HG03196 (cell line): ENCODE measurements around the gene NINL.

Experiments used
- ATAC-seq: cut with Tn5 transposase; IDR thresholded peaks from one replicate; pipeline ENCODE4 v1.9.1; 2021; ENCODE audit not compliant: unreplicated experiment

Gene NINL

DNA sequence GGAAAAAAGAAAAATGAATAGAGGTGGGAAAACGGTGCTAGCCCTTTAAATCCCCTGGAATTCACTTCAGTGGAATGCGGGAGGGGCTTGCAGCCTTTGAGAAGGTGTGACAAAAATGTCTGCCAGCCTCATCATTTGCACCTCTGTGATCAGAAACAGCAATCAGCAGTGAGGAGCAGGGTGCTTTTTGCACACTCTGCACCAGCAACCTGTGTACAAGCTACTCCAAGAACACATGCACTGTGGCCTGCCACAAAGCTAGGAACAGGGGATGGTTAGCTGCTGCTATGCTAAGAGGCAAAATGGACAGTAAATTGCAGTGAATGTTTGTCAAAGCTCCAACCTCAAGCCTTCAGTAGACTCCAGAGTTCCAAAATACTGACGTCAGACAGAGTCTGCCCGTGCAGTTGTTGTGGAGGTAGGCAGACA is 148.2 kb downstream of the NINL start:
- no peak for ATAC-seq

DNA sequence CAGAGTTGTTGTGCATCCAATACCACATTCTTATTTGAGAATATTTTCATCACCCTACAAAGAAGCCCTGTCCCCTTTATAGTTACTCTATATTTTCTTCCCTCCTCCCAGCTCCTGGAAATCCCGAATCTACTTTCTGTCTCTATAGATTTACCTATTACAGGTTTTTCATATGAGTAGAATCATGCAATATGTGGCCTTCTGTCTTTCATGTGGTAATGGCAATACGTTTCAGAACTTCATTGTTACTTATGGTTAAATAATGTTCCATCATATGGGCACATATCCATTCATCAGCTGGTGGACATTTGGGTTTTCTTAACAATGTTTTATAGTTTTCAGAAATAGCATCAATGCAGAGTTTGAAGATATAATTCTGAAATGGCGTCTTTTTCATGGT is 160.8 kb downstream of the NINL start:
- no peak for ATAC-seq

DNA sequence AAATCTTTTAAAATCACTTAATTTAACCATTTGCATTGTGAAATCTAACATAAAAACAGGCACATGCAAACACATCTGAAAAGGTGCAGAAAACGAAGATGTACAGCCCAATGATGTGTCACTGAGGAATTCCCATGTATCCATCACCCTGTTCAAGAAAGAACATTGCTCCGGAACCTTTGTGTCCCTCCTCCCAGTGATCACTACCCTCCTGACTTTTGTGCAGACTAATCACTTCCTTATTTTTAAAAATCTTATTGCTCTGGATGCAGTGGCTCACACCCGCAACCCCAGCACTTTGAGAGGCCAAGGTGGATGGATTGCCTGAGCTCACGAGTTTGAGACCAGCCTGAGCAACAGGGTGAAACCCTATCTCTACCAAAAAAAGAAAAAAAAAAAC is 163.3 kb downstream of the NINL start:
- no peak for ATAC-seq

DNA sequence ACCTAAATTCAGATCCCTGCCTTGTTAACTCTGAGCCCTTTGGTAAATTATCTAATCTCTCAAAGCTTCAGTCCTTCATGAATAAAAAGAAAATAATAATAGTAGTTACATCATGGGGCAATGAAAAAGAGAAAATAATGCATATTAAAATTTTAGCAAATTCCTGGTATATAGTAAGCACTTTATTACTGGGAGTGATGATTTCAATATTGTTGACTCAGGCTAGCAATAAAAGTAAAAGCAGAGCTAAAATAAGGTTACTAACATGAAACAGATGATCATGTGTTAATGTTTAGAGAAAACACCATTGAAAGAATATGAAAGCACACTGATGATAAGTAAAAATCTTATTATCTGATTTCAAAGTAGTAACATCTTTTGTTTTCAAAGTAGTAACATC is 164.2 kb downstream of the NINL start:
- ATAC-seq = no peak

GRCh38 chr20:25418776-25419175 is 166.6 kb downstream of the NINL start:
- ATAC-seq = no peak

DNA sequence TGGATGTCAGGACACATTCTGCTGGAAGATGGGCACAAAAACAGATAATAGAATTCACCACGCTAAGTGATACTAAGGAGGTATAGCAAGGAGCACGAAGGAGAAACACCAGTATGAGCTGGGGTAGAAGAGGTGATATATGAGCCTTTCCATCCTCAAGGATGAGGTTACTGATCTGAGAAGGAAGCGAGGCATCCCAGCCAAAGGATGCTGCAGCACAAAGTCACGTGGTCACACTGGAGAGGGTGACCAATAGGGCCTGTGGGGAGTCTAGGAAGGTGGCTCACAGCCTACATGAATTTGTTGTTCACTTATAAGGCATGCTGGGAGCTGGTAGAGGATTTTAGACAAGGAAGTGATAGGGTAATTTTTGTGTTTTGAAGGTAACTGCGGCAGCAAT is 176.4 kb downstream of the NINL start:
- no peak for ATAC-seq

DNA sequence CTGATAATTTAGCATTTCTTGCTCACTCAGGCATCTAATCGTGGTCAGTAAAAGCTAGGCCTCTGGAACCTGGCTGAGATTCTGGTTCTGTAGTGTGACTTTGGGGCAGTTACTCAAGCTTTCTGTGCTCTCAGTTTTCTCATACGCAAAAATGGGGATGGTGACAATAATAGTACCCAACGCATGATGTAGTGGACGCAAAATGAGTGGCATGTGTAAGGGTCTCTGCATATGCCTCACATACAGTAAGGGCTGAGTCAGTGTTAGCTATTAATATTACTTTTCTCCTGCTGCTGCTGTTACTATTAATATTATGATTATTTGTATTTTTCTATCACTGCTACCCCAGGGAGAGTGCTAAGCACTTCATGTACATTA is 177.2 kb downstream of the NINL start:
- ATAC-seq = no peak

DNA sequence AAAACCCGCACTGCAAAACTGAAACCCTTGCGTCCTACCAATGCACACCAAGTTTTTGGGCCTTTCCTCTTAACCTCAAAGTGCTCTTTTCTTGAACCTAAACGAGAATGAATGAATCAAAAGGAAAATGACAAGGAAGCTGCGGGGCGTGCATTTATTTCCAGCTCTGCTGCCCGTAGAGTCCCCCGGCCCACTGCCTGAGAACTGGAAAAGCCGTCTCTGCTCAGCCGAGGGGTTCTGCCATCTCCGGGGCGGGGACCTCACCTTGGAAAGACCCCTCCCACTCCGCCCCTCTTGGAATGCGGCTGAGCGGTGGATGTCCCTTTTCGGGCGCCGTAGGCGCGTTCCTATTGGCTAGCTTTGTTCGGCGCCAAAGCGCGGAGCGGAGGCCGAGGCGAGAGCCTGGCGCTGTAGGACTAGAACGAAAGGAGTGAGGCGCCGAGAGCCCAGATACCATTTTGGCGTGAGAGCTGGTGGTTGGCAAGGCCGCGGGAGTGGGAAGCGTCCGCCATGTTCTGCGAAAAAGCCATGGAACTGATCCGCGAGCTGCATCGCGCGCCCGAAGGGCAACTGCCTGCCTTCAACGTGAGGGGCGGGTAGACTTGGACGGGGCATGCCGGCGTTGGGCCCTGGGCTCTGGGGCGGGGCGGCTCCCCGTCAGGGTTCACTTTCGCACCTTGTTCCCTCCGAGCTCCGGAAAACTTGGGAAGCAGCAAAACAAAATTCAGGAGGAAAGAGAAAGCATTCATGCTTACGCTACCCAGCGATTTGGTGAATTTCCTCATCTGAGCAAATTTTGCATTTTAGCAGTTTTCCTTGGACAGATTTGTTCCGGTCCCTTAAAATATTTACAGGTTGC is 177.8 kb downstream of the NINL start, which contains the start of gene GINS1:
Gene GINS1 (plus strand): TSS at position 363 of the 859 bp plus-strand sequence. CDS start 148 bp downstream, at position 511.
- ATAC-seq = peak; percentile 86
